ENCODE data around the gene UAP1L1.

GRCh38 chr9:137113385-137114159 is 36.3 kb downstream of the UAP1L1 start:
- no peak for TF ChIP-seq CTCF (IDR thresholded peaks at IDR 0.05)
- no peak for TF ChIP-seq POLR2A (IDR thresholded peaks at IDR 0.05)

All from tibial nerve (tissue), 3 donors.